ENCODE measurements around the gene CADM2.

Gene CADM2

GRCh38 chr3:85342915-85343314 lies 384.1 kb downstream of the CADM2 start:
- peak in 1 of 2 experiments; percentile 37 for DNase-seq

- no peak for DNase-seq
Measured at GRCh38 chr3:85355572-85355971, 396.8 kb downstream of the CADM2 start.

GRCh38 chr3:85360742-85361387 lies 402.1 kb downstream of the CADM2 start:
- peak; percentile 38 to 58 for DNase-seq

- DNase-seq, result no peak
Measured at GRCh38 chr3:85364296-85364909, 405.6 kb downstream of the CADM2 start.

- no peak for DNase-seq
Measured at GRCh38 chr3:85370341-85370740, 411.6 kb downstream of the CADM2 start.

- no peak for DNase-seq
Measured at GRCh38 chr3:85376131-85376530, 417.3 kb downstream of the CADM2 start.

GRCh38 chr3:85377115-85377514 lies 418.3 kb downstream of the CADM2 start:
- no peak for DNase-seq

- DNase-seq, result no peak
Measured at GRCh38 chr3:85384372-85384771, 425.6 kb downstream of the CADM2 start.

GRCh38 chr3:85387913-85388505 lies 429.2 kb downstream of the CADM2 start:
- no peak for DNase-seq

- no peak for DNase-seq
Measured at GRCh38 chr3:85394424-85394823, 435.6 kb downstream of the CADM2 start.

- no peak for DNase-seq
Measured at GRCh38 chr3:85397434-85397833, 438.6 kb downstream of the CADM2 start.

- no peak for DNase-seq
Measured at GRCh38 chr3:85426121-85426520, 467.3 kb downstream of the CADM2 start.

- DNase-seq, result no peak
Measured at GRCh38 chr3:85427467-85427866, 468.7 kb downstream of the CADM2 start.

- DNase-seq, result no peak
Measured at GRCh38 chr3:85432081-85432480, 473.3 kb downstream of the CADM2 start.

GRCh38 chr3:85433319-85433718 lies 474.5 kb downstream of the CADM2 start:
- DNase-seq, result no peak

GRCh38 chr3:85455561-85456200 lies 496.9 kb downstream of the CADM2 start:
- no peak for DNase-seq

- DNase-seq, result no peak
Measured at GRCh38 chr3:85474241-85474640, 515.5 kb downstream of the CADM2 start.

GRCh38 chr3:85475346-85475745 lies 516.6 kb downstream of the CADM2 start:
- DNase-seq, result no peak

- DNase-seq, result no peak
Measured at GRCh38 chr3:85476891-85477495, 518.2 kb downstream of the CADM2 start.

GRCh38 chr3:85481411-85482212 lies 522.8 kb downstream of the CADM2 start:
- DNase-seq, result no peak

- DNase-seq, result no peak
Measured at GRCh38 chr3:85482213-85482490, 523.4 kb downstream of the CADM2 start.

GRCh38 chr3:85483986-85484385 lies 525.2 kb downstream of the CADM2 start:
- DNase-seq, result no peak

- DNase-seq, result no peak
Measured at GRCh38 chr3:85487375-85487774, 528.6 kb downstream of the CADM2 start.

Measured in AML-193 (cell line).